GM23338 (cell line): Measurements from ENCODE around the gene CDC25C. TPM values are rescaled to one million over a fixed set of nuclear protein-coding genes. Genes with fewer than 3 reads are reported as not detected.
"Not testable (repeated sequence)": the region's sequence is repeated elsewhere in the genome, so short reads cannot be mapped to it uniquely, and the experiment has no call there.

Experiments used
- ATAC-seq: fragments of 200-7000 bp; cut with Tn5 transposase; 3 replicates; pipeline ENCODE4 v1.9.1; 2020
- DNase-seq: peaks from one replicate; pipeline ENCODE4 v3.0.0-alpha.2; 2015; ENCODE audit warnings: low spot score
- H2AFZ ChIP-seq: fragments of 200-600 bp; sonication (generic); 2 replicates; pipeline ENCODE4 v1.8.0; 2016; ENCODE audit warnings: antibody characterized with exemption, mild to moderate bottlenecking, moderate library complexity
- H3F3A ChIP-seq: fragments of 200-600 bp; sonication (generic); replicated peaks from 2 replicates; pipeline ENCODE4 v1.8.0; 2017; ENCODE audit warnings: antibody characterized with exemption, mixed run types, low read depth
- H3K27ac ChIP-seq: fragments of 200-600 bp; sonication (generic); 2 replicates; pipeline ENCODE4 v1.6.1; 2016; ENCODE audit warnings: low read depth
- H3K27me3 ChIP-seq: fragments of 200-600 bp; sonication (generic); 2 replicates; pipeline ENCODE4 v1.8.0; 2016; ENCODE audit warnings: mild to moderate bottlenecking, mixed run types, moderate library complexity; ENCODE audit not compliant: insufficient read depth
- H3K36me3 ChIP-seq: fragments of 200-600 bp; sonication (generic); 2 replicates; pipeline ENCODE4 v1.8.0; 2016; ENCODE audit warnings: mild to moderate bottlenecking; ENCODE audit not compliant: insufficient read depth
- H3K4me1 ChIP-seq: fragments of 200-600 bp; sonication (generic); 2 replicates; pipeline ENCODE4 v1.8.0; 2016; ENCODE audit warnings: mild to moderate bottlenecking, moderate library complexity; ENCODE audit not compliant: insufficient read depth
- H3K4me2 ChIP-seq: fragments of 200-600 bp; sonication (generic); 2 replicates; pipeline ENCODE4 v1.7.1; 2017; ENCODE audit warnings: mixed run types
- H3K4me3 ChIP-seq: fragments of 200-600 bp; sonication (generic); 2 replicates; pipeline ENCODE4 v1.6.1; 2016; ENCODE audit warnings: mixed run types
- H3K79me2 ChIP-seq: fragments of 200-600 bp; sonication (generic); replicated peaks from 2 replicates; pipeline ENCODE4 v1.8.0; 2017; ENCODE audit warnings: mild to moderate bottlenecking; ENCODE audit not compliant: insufficient read depth
- H3K9me2 ChIP-seq: fragments of 200-600 bp; sonication (generic); 2 replicates; pipeline ENCODE4 v1.8.0; 2017; ENCODE audit not compliant: insufficient read depth
- H4K20me1 ChIP-seq: fragments of 200-600 bp; sonication (generic); replicated peaks from 2 replicates; pipeline ENCODE4 v1.8.0; 2017; ENCODE audit warnings: mild to moderate bottlenecking; ENCODE audit not compliant: insufficient read depth
- H3K27ac Mint-ChIP-seq: 2 replicates; pipeline ENCODE4 v1.8.0; 2020; ENCODE audit warnings: inconsistent platforms, mild to moderate bottlenecking, moderate library complexity, mixed read lengths
- H3K27me3 Mint-ChIP-seq: 3 replicates; pipeline ENCODE4 v1.8.0; 2022; ENCODE audit warnings: low read depth, mild to moderate bottlenecking, moderate library complexity, mixed read lengths, inconsistent platforms; ENCODE audit not compliant: insufficient read depth, poor library complexity
- H3K36me3 Mint-ChIP-seq: 3 replicates; pipeline ENCODE4 v1.8.0; 2021; ENCODE audit warnings: low read depth, mild to moderate bottlenecking, inconsistent platforms, moderate library complexity, mixed read lengths
- H3K4me1 Mint-ChIP-seq: 3 replicates; pipeline ENCODE4 v1.8.0; 2020; ENCODE audit warnings: mild to moderate bottlenecking, inconsistent platforms, mixed read lengths
- H3K4me3 Mint-ChIP-seq: 3 replicates; pipeline ENCODE4 v1.8.0; 2021; ENCODE audit warnings: moderate library complexity, mild to moderate bottlenecking, inconsistent platforms, mixed read lengths
- H3K9me3 Mint-ChIP-seq: 3 replicates; pipeline ENCODE4 v1.8.0; 2020; ENCODE audit warnings: moderate library complexity, mild to moderate bottlenecking, inconsistent platforms, mixed read lengths
- CREB1 ChIP-seq: fragments of 250-450 bp; sonication (Bioruptor Pico); IDR thresholded peaks from 2 replicates; pipeline ENCODE4 v1.5.0; 2020; ENCODE audit warnings: low read depth, mild to moderate bottlenecking, moderate library complexity
- EZH2 ChIP-seq: fragments of 200-600 bp; sonication (generic); IDR thresholded peaks from one replicate; pipeline ENCODE4 v1.8.0; 2017; ENCODE audit warnings: antibody characterized with exemption, mild to moderate bottlenecking, low read depth; ENCODE audit not compliant: unreplicated experiment
- JUNB ChIP-seq: IDR thresholded peaks from one replicate; pipeline ENCODE4 v1.6.1; 2016; ENCODE audit warnings: antibody characterized with exemption; ENCODE audit not compliant: unreplicated experiment
- POLR2AphosphoS5 ChIP-seq: IDR thresholded peaks from 2 replicates; pipeline ENCODE4 v1.6.1; 2016; ENCODE audit warnings: antibody characterized with exemption, low read depth
- STAT1 ChIP-seq: IDR thresholded peaks from one replicate; pipeline ENCODE4 v1.6.1; 2016; ENCODE audit warnings: antibody characterized with exemption; ENCODE audit not compliant: unreplicated experiment
- ZNF114 ChIP-seq: fragments of 250-450 bp; sonication (Bioruptor Pico); IDR thresholded peaks from 2 replicates; pipeline ENCODE4 v1.5.0; 2020; ENCODE audit warnings: mild to moderate bottlenecking, moderate library complexity
- polyA plus RNA-seq: library from polyadenylated mRNA; unstranded; fragments of >200 nt; fragmentation: Nextera tagmentation; extraction: Ambion mirVana; gene quantifications from 2 replicates; pipeline ENCODE4 v1.2.1, GENCODE V29; 2016
- total RNA-seq: library from RNA; depleted of rRNA; stranded (reverse); fragments of >200 nt; shearing (Covaris generic); gene quantifications from 2 replicates; pipeline ENCODE4 v1.2.3, GENCODE V29; 2014
- TF ChIP-seq, protein P1 (sequence below): fragments of 250-450 bp; sonication (Bioruptor Pico); IDR thresholded peaks from 2 replicates; pipeline ENCODE4 v1.5.0; 2020; ENCODE audit warnings: mild to moderate bottlenecking, moderate library complexity

Gene CDC25C
- total and polyA plus RNA-seq, 2 experiments from 2014 or later, result 20.9 to 25.6 TPM

DNA sequence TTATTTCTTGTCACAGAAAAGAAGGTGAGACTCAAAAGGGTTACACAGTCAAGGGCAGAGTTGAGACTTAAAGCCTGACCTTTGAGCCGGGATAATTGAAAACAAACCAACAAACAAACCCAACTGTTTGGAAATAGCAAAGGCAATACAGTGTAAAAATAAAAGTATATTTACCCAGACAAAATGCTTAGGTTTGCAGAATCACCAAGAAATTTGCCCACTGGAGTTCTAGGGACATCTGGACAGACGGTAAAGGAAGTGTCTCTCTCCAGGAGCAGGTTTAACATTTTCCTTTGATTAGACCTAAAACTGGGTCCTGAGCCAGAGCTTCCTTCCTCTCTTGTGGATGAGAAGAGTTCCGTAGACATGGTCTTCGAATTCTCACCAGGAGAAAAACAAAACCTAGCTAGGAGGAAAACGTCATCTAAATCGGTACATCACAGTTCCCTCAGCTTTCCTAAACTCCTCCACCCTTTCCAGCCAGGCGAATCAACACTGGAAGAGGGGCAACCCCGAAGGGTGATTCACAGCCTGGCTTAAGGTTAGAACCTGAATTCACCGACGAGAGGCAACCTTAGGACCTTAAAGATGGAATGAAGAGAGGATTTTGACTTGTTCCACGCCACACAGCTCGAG is 673 bp downstream of the CDC25C start (continued):
- no peak for TF ChIP-seq ZNF114 (CRISPR knock-in tag)

DNA sequence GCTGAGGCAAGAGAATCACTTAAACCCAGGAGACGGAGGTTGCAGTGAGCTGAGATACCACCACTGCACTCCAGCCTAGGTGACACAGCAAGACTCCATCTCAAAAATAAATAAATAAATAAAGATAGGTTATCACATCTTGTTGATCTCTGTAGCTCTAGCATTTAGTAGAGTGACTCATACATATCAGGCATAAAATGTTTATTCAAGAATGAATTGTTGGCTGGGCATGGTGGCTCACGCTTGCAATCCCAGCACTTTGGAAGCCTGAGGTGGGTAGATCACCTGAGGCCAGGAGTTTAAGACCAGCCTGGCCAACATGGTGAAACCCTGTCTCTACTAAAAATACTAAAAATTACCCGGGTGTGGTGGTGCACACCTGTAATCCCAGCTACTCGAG is 13.4 kb downstream of the CDC25C start:
- H3K9me3 Mint-ChIP-seq, H3K27me3 ChIP-seq, H3K4me2 ChIP-seq, H3K27ac Mint-ChIP-seq, H3K4me1 Mint-ChIP-seq, ATAC-seq, H3K4me3 Mint-ChIP-seq, H3K79me2 ChIP-seq, H3K4me3 ChIP-seq, H2AFZ ChIP-seq, H3K4me1 ChIP-seq, H3K27ac ChIP-seq, H3F3A ChIP-seq, DNase-seq, H3K9me2 ChIP-seq, H3K27me3 Mint-ChIP-seq, H4K20me1 ChIP-seq: not testable (repeated sequence)
- peaks cover 27% of the 10 kb centered on the region for H3K36me3 ChIP-seq
- peaks cover 31% of the 10 kb centered on the region for H3K36me3 Mint-ChIP-seq

DNA sequence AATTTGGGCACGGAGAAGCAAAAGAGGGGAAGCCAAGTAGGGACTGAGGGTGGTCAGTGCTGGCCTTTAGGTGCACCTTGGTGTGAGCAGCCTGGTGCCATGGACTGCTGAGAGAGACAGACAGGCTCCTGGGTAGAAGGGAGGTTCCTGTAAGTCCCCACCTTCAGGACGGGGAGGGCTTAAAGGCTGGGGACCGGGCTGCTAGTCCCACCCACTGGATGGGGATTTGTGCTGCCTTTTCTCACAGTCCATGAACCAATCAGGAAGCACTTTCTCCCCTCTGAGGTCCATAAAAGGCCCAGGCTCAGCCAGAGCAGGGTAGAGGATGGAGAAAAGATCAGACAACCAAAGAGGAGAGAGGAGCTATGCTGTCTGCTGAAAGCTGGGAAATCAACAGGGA is 15.2 kb downstream of the CDC25C start:
- H3K4me3 Mint-ChIP-seq, result no peak overlapping the region
- Histone ChIP-seq H3K9me2 (no peaks in the 10 kb centered on the region), H3F3A (no peaks in the 10 kb centered on the region), H3K4me3 (no peak overlapping the region), H3K4me1 (no peaks in the 10 kb centered on the region), H3K27ac (no peak overlapping the region), H3K27me3 (no peaks in the 10 kb centered on the region), H4K20me1 (0 out of 2 replicates have a peak, but pooled peaks cover 4% of the 10 kb centered on the region), H2AFZ (no peak overlapping the region), H3K79me2 (no peaks in the 10 kb centered on the region), H3K36me3 (peaks cover 32% of the 10 kb centered on the region), H3K4me2 (no peak overlapping the region)
- TF ChIP-seq JUNB (no peak), STAT1 (no peak), ZNF114 (CRISPR knock-in tag) (no peak), POLR2AphosphoS5 (no peak), EZH2 (no peak), CREB1 (no peak)
- TF ChIP-seq, protein P1, sequence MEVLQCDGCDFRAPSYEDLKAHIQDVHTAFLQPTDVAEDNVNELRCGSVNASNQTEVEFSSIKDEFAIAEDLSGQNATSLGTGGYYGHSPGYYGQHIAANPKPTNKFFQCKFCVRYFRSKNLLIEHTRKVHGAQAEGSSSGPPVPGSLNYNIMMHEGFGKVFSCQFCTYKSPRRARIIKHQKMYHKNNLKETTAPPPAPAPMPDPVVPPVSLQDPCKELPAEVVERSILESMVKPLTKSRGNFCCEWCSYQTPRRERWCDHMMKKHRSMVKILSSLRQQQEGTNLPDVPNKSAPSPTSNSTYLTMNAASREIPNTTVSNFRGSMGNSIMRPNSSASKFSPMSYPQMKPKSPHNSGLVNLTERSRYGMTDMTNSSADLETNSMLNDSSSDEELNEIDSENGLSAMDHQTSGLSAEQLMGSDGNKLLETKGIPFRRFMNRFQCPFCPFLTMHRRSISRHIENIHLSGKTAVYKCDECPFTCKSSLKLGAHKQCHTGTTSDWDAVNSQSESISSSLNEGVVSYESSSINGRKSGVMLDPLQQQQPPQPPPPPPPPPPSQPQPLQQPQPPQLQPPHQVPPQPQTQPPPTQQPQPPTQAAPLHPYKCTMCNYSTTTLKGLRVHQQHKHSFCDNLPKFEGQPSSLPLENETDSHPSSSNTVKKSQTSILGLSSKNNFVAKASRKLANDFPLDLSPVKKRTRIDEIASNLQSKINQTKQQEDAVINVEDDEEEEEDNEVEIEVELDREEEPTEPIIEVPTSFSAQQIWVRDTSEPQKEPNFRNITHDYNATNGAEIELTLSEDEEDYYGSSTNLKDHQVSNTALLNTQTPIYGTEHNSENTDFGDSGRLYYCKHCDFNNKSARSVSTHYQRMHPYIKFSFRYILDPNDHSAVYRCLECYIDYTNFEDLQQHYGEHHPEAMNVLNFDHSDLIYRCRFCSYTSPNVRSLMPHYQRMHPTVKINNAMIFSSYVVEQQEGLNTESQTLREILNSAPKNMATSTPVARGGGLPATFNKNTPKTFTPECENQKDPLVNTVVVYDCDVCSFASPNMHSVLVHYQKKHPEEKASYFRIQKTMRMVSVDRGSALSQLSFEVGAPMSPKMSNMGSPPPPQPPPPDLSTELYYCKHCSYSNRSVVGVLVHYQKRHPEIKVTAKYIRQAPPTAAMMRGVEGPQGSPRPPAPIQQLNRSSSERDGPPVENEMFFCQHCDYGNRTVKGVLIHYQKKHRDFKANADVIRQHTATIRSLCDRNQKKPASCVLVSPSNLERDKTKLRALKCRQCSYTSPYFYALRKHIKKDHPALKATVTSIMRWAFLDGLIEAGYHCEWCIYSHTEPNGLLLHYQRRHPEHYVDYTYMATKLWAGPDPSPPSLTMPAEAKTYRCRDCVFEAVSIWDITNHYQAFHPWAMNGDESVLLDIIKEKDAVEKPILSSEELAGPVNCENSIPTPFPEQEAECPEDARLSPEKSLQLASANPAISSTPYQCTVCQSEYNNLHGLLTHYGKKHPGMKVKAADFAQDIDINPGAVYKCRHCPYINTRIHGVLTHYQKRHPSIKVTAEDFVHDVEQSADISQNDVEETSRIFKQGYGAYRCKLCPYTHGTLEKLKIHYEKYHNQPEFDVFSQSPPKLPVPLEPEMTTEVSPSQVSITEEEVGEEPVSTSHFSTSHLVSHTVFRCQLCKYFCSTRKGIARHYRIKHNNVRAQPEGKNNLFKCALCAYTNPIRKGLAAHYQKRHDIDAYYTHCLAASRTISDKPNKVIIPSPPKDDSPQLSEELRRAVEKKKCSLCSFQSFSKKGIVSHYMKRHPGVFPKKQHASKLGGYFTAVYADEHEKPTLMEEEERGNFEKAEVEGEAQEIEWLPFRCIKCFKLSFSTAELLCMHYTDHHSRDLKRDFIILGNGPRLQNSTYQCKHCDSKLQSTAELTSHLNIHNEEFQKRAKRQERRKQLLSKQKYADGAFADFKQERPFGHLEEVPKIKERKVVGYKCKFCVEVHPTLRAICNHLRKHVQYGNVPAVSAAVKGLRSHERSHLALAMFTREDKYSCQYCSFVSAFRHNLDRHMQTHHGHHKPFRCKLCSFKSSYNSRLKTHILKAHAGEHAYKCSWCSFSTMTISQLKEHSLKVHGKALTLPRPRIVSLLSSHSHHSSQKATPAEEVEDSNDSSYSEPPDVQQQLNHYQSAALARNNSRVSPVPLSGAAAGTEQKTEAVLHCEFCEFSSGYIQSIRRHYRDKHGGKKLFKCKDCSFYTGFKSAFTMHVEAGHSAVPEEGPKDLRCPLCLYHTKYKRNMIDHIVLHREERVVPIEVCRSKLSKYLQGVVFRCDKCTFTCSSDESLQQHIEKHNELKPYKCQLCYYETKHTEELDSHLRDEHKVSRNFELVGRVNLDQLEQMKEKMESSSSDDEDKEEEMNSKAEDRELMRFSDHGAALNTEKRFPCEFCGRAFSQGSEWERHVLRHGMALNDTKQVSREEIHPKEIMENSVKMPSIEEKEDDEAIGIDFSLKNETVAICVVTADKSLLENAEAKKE (CRISPR knock-in tag), result no peak
- no peaks in the 10 kb centered on the region for H3K27me3 Mint-ChIP-seq
- ATAC-seq (peak; percentile 83), DNase-seq (peak; percentile 19)
- H3K4me1 Mint-ChIP-seq, result no peaks in the 10 kb centered on the region
- H3K36me3 Mint-ChIP-seq, result peaks cover 47% of the 10 kb centered on the region
- H3K27ac Mint-ChIP-seq, result no peak overlapping the region
- H3K9me3 Mint-ChIP-seq, result no peaks in the 10 kb centered on the region
